ENCODE results near the gene CCDC7.
"Not testable (repeated sequence)": the region's sequence is repeated elsewhere in the genome, so short reads cannot be mapped to it uniquely, and the experiment has no call there.

Gene CCDC7

DNA sequence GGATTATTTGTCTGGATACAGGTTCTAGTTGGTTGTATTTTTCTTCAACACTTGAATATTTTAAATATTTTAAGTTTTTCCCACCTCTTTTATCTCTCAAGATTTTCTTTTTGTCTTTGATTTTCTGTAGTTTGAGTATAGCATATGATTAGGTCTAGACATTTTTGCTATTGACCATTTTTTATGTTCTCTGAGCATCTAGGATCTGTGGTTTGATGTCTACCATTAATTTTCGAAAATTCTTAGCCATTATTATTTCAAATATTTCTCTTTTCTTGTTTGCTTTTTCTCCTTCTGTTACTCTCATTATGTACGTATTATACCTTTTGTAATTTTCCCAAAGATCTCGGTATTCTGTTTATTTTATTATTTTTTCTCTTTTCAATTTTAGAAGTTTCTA is 293.0 kb downstream of the CCDC7 start:
- DNase-seq, result no peak

GRCh38 chr10:32744321-32744720 is 298.4 kb downstream of the CCDC7 start:
- no peak for DNase-seq

DNA sequence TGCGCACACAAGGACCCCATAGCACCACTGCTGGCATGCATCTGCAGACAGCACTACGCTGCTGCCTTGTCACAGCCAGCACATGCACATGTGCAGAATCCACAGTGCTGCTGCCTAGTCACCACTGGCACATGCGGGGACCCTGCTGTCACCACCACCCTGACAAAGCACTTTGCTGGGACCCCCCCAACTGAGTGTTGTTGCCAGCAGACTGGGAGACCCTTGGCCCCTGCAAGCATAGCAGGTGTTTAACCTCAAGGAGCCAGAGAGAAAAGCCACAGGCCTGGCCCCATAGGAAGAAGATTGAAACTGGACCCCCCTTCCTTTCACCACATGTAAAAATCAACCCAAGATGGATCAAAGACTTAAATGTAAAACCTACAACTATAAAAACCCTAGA is 300.9 kb downstream of the CCDC7 start:
- no peak for DNase-seq

DNA sequence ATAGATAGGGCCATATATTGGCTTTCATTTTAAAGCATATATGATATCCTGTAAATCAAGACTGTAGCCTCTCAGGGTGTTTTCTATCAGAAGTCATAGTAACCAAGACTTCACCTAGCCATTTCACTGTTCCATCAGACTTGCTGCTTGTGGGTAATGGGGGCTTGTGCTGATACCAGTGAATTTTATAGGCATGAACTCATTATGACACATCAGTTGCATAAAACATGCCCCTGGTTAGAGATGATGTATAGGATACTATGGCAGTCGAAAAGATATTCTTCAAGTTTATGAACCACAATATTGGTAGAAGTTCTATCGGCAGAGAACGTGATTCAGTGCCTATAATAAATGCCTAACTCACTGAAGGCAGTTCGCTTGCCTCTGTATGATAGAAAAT is 305.6 kb downstream of the CCDC7 start:
- DNase-seq, result no peak

GRCh38 chr10:32754900-32755299 is 309.0 kb downstream of the CCDC7 start:
- not testable (repeated sequence) for DNase-seq

DNA sequence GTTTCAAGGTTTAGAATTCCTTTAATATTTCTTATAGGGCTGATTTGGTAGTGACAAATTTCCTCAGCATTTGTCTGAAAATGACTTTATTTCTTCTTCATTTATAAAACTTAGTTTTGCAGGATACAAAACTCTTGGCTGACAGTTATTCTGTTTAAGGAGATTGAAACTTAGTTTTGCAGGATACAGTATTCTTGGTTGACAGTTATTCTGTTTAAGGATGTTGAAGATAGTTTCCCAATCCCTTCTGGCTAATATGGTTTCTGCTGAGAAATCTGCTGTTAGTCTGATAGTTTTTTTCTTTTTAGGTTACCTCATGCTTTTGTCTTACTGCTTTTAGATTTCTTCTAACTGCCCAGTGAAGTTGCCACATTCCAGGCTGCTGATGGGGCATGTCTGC is 325.3 kb downstream of the CCDC7 start:
- no peak for DNase-seq

- DNase-seq, result no peak
These were observed 327.2 kb downstream of the CCDC7 start for GRCh38 chr10:32773105-32773504.

DNA sequence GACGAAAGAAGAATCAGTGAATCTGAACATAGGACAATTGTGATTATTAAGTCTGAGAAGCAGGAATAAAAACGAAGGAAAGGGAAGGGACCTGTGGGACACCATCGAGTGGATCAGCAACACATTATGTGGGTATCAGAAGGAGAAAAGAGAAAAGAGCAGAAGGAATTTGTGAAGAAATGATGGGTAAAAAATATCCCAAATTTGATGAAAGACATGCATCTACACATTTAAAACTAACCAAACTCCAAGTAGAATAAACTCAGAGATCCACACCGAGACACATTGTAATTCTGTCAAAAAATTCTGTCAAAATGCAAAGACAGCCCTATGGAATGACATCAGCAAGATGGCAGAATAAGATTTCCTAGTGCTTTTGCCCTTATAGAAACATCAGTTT is 341.0 kb downstream of the CCDC7 start:
- no peak for DNase-seq

- no peak for DNase-seq
These were observed 341.8 kb downstream of the CCDC7 start for GRCh38 chr10:32787690-32788284.

DNA sequence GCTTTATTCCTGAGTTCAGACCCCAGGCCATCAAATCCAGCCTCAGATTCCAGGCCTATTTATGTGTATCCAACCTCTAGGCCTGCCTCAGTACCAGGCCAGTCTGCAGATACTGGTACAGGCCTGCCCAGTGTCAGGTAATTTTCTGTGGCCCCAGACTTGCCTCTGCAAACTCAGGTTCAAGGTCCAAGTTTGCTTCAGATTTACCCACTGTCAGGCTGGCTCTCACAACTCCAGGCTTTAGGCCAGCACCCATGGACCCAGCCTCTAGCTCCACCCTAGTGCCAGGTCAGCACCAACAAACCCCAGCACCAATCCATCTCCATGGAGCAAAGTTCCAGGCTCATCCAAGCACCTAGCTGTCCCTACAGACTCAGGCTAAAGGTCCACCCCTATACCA is 342.4 kb downstream of the CCDC7 start:
- no peak for DNase-seq

GRCh38 chr10:32790483-32790882 is 344.5 kb downstream of the CCDC7 start:
- no peak for DNase-seq

GRCh38 chr10:32793033-32793432 is 347.1 kb downstream of the CCDC7 start:
- DNase-seq, result no peak

DNA sequence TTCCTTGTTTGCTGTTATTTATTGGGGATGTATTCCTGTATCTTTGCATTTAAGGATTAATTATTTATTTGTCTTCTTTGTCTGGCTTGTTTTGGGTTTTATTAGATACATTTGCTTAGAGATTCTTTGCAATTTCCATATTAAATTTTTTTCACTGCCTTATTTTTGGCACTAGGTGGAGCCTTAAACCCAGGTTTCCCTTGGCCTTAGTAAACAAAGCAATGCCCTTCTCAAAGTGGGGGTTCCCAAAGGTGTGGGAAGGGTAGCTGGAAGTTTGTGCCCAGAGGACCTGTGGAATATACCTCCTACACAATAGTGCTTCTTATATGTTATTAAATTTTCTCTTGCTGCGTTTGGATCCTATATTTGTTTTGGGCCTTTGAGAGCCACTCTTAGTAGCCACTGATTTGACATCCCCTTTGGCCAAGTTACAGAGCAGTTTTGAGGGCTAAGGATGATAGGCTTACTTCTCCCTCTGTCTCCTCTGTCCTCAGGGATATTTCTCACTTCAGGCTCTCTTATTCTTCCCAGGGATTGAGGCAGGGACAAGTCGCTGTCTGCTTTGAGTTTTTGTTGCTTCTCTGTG is 349.8 kb downstream of the CCDC7 start:
- DNase-seq, result peak; percentile 44

DNA sequence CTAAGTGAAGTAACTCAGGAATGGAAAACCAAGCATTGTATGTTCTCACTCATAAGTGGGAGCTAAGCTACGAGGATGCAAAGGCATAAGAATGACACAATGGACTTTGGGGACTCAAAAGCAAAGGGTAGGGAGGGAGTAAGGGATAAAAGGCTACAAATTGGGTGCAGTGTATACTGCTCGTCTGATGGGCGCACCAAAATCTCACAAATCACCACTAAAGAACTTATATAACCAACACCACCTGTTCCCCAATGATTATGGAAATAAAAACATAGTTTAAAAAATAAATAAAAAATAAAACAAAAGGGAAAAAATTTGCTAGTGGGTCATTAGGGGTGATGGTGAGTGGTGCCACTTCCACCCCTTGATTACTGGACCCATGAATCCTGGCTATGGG is 351.5 kb downstream of the CCDC7 start:
- not testable (repeated sequence) for DNase-seq

GRCh38 chr10:32846974-32847373 is 401.0 kb downstream of the CCDC7 start:
- DNase-seq, result no peak

DNA sequence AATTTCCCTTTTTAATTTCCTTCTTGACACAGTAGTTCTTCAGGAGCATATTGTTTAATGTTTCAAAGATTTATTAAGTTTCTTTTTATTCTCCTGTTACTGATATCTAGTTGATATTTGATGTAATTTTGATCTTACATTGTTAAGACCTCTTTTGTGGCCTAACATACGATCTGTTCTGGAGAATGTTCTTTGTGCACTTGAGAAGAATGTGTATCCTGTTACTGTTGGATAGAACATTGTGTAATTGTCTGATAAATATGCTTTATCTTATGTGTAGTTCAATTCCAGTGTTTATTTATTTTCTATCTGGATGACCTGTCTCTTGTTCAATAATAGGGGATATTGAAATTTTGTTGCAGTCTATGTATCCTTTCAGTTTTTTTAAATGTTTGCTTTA is 405.4 kb downstream of the CCDC7 start:
- DNase-seq, result no peak

- no peak for DNase-seq
These were observed 408.5 kb downstream of the CCDC7 start for GRCh38 chr10:32854435-32854834.

DNA sequence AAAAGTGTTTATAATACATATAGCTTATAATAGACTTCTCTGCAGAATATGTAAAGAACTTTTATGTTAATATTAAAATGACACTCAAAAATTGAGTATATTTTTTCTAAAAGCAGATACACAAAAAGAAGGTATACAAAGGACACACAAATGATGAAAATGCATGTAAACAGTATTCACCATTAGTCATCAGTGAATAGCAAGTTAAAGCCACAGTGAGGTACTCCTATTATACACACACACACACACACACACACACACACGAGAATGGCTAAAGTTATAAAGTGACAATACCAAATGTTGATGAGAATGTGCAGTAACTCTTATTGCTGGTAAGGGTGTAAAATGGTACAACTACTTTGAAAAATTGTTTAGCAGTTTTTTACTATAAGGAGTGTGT is 419.2 kb downstream of the CCDC7 start:
- no peak for DNase-seq

DNA sequence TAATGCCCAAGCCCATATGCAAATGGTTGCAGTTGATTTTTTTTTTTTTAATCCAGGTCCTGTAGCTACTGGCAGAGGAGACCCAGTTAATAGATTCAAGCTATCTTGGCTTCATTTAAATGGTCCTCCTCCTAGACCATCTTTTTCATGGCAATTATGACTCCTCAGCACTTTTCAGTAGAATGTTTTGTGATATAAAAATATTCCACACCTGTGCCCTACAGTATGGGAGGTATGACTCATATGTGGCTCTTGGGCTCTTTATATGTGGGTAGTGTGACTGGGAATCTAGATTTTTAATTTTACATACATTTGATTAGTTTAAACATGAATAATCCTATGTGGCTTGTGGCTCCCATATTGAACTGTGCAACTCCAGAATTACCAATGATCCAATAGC is 432.0 kb downstream of the CCDC7 start:
- DNase-seq, result no peak

DNA sequence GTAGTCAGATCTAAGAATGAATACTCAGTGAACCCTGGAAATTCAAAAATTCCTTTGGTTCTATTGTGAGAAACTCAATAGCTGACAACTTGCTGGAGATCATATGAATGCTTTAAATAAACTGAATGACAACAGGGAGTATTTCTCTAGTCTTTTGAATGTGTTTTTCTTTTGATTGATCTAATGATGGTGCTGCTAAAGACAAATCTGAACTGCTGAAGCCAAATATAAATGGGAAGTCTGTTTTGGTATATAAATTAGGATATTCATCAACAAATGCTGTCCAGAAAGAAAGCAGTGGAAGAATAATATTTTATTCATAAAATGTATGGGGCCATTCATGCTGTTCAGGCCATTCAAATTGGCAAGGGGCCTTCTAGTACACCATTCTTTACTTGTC is 432.7 kb downstream of the CCDC7 start:
- no peak for DNase-seq

- DNase-seq, result no peak
These were observed 436.1 kb downstream of the CCDC7 start for GRCh38 chr10:32882076-32882475.

GRCh38 chr10:32887481-32887880 is 441.5 kb downstream of the CCDC7 start:
- DNase-seq, result no peak

GRCh38 chr10:32888161-32888927 is 442.4 kb downstream of the CCDC7 start:
- DNase-seq, result no peak

- DNase-seq, result no peak
These were observed 443.8 kb downstream of the CCDC7 start for GRCh38 chr10:32889631-32890212.

Data from retina (tissue), 1 donor.